Neutrophil (primary cell): ENCODE measurements around the gene SMYD3.

Experiments used
- H3K27ac ChIP-seq: fragments of 200-600 bp; sonication (generic); 2 replicates; pipeline ENCODE4 v1.5.1; 2016; ENCODE audit warnings: mild to moderate bottlenecking, moderate library complexity
- H3K27me3 ChIP-seq: fragments of 200-600 bp; sonication (generic); 2 replicates; pipeline ENCODE4 v1.6.0; 2016; ENCODE audit warnings: mild to moderate bottlenecking
- H3K36me3 ChIP-seq: fragments of 200-600 bp; sonication (generic); 2 replicates; pipeline ENCODE4 v1.5.1; 2017
- H3K4me1 ChIP-seq, 2 experiments: fragments of 200-600 bp in 1 of 2; sonication (generic) in 1 of 2; 1 replicate in 1 of 2; 2 replicates in 1 of 2; pipeline versions ENCODE4 v1.5.1 to v1.6.1; 2013 to 2016; ENCODE audit warnings: low read depth in 1 of 2, low read length in 1 of 2, mild to moderate bottlenecking in 1 of 2, moderate library complexity in 1 of 2; ENCODE audit not compliant: control insufficient read depth in 1 of 2, insufficient read depth in 1 of 2
- H3K4me3 ChIP-seq, 2 experiments: fragments of 200-600 bp in 1 of 2; sonication (generic) in 1 of 2; 1 replicate in 1 of 2; 2 replicates in 1 of 2; pipeline ENCODE4 v1.5.1; 2013 to 2016; ENCODE audit warnings: low read depth in 1 of 2, low read length in 1 of 2, mild to moderate bottlenecking in 1 of 2, moderate library complexity in 1 of 2
- H3K9me3 ChIP-seq: fragments of 200-600 bp; sonication (generic); 2 replicates; pipeline ENCODE4 v1.5.1; 2016
- TF ChIP-seq, protein P1 (sequence below): fragments of 200-600 bp; sonication (generic); IDR thresholded peaks from 2 replicates; pipeline ENCODE4 v1.5.1; 2016; ENCODE audit warnings: antibody characterized with exemption

The SMYD3 gene

DNA sequence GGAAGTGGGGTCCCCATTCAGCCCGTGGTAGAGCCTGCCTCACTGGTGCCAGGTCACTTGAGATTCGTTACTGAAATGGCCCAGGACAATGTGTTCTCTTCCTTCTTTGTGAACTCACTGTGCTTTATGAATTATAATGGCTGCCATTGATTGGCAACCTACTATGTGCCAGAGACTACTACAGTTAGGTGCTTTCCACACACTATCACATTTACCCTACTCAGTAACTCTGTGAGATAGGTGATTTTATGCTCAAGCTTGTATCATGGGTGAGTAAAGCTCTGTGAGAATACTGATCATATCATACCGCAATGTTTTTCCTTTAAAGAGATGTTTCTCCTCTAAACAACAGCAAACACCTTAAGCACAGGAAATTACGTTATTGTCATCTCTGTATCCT, 225.9 kb downstream of the SMYD3 start:
- H3K4me1 ChIP-seq, result no peaks in the 10 kb centered on the region
- no peaks in the 10 kb centered on the region for H3K36me3 ChIP-seq
- H3K9me3 ChIP-seq, result no peaks in the 10 kb centered on the region
- no peak overlapping the region for H3K4me3 ChIP-seq
- TF ChIP-seq, protein P1, sequence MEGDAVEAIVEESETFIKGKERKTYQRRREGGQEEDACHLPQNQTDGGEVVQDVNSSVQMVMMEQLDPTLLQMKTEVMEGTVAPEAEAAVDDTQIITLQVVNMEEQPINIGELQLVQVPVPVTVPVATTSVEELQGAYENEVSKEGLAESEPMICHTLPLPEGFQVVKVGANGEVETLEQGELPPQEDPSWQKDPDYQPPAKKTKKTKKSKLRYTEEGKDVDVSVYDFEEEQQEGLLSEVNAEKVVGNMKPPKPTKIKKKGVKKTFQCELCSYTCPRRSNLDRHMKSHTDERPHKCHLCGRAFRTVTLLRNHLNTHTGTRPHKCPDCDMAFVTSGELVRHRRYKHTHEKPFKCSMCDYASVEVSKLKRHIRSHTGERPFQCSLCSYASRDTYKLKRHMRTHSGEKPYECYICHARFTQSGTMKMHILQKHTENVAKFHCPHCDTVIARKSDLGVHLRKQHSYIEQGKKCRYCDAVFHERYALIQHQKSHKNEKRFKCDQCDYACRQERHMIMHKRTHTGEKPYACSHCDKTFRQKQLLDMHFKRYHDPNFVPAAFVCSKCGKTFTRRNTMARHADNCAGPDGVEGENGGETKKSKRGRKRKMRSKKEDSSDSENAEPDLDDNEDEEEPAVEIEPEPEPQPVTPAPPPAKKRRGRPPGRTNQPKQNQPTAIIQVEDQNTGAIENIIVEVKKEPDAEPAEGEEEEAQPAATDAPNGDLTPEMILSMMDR, result no peak
- no peaks in the 10 kb centered on the region for H3K27me3 ChIP-seq
- H3K27ac ChIP-seq, result no peak overlapping the region

DNA sequence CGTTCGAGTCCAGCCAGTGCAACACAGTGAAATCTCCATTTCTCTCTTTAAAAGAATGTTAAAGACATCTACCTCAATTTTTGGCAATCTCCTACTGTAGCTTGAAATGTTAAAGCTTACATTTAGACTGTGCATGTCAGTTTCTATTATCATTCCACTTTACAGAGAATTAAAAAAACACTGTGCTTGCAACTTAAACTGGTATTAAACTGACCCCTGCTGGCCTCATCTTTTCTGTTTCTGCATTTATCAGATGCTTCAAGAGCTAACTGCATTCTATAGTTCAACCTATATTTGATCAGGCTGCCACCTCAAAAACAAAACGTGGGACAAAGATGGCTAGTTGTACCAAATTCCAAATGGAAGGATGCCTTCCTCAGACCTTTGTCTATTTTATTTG, 226.5 kb downstream of the SMYD3 start:
- Histone ChIP-seq H3K36me3 (no peaks in the 10 kb centered on the region), H3K27ac (no peak overlapping the region), H3K9me3 (no peaks in the 10 kb centered on the region), H3K27me3 (no peaks in the 10 kb centered on the region), H3K4me3 (no peak overlapping the region), H3K4me1 (no peaks in the 10 kb centered on the region)
- TF ChIP-seq, protein P1, result no peak

DNA sequence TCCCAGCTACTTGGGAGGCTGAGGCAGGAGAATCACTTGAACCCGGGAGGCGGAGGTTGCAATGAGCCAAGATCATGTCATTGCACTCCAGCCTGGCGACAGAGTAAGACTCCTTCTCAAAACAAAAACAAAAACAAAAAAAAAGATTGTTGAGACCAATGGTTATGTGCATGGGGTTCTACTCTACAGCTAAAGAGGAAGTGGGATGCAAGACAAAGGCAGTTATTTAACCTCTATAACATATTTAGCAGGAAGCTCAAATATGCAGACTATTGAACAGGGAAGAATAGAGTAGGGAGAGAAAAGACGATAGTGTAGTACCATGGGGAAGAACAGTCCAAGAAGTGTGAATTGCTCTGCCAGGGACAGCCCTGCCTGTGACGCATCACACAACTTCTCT, 227.7 kb downstream of the SMYD3 start:
- TF ChIP-seq, protein P1, result no peak
- Histone ChIP-seq H3K4me3 (no peak overlapping the region), H3K36me3 (no peaks in the 10 kb centered on the region), H3K27ac (no peak overlapping the region), H3K4me1 (no peaks in the 10 kb centered on the region), H3K27me3 (no peaks in the 10 kb centered on the region), H3K9me3 (no peaks in the 10 kb centered on the region)

DNA sequence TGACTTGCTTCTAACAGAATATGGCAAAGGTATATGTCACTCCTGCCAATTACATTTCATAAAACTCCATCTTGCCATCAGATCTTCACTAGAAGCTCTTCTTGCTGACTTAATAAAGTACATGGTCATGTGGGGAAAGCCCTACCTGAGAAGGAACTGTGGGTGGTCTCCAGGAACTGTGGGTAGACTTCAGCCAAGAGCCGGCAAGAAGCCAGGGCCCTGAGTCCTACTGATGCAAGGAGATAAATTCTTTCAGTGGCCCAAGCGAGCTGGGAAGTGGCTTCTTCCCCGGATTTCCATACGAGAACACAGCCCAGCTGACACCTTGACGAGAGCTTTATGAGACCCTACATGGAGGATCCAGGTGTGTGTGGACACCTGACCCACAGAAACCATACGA, 228.7 kb downstream of the SMYD3 start:
- H3K36me3 ChIP-seq, result no peaks in the 10 kb centered on the region
- no peaks in the 10 kb centered on the region for H3K9me3 ChIP-seq
- TF ChIP-seq, protein P1, result no peak

DNA sequence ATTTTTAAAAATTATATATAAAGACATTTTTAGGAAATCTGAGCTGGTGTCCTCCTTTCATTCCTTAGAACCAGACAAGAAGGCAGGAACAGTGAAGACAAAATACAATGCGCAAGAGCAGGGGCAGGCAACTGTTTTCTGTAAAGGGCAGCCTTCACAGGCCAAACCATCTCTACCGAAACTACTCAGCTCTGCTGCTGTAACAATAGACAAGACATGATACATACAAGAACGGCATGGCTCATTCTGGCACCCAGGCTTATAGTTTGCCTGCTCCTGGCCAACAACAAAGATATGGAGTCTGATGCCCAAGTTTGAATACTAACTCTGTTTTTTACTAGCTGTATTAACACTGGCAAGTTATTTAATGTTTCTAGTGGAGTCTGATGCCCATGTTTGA, 232.0 kb downstream of the SMYD3 start:
- no peaks in the 10 kb centered on the region for H3K27me3 ChIP-seq
- H3K36me3 ChIP-seq, result no peaks in the 10 kb centered on the region
- TF ChIP-seq, protein P1, result no peak
- H3K4me1 ChIP-seq, result no peaks in the 10 kb centered on the region
- H3K9me3 ChIP-seq, result no peaks in the 10 kb centered on the region
- no peak overlapping the region for H3K27ac ChIP-seq
- H3K4me3 ChIP-seq, result no peak overlapping the region

More for the DNA sequence above, 228.7 kb downstream of the SMYD3 start:
- Histone ChIP-seq H3K27ac (no peak overlapping the region), H3K4me3 (no peak overlapping the region), H3K4me1 (no peaks in the 10 kb centered on the region), H3K27me3 (no peaks in the 10 kb centered on the region)

DNA sequence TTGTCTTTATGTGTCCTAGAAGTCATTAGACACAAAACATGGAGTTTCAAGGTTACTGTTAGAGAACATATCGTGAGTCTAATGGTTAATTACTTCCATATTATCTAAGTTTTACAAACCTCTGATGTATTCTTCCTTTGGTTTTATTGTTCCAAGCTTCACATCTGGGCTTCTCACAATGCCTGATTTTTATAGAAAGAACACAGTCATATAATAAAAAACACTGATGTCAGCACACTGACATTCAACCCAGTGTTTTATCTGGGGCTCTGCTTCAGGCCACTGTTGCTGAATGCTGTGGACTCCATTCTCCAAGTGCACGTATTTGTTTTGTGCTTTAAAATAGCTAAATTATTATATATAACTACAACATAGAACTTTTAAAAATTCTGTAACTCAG, 232.9 kb downstream of the SMYD3 start:
- Histone ChIP-seq H3K27ac (no peak overlapping the region), H3K9me3 (no peaks in the 10 kb centered on the region), H3K27me3 (no peaks in the 10 kb centered on the region), H3K4me1 (no peaks in the 10 kb centered on the region), H3K36me3 (no peaks in the 10 kb centered on the region), H3K4me3 (no peak overlapping the region)
- TF ChIP-seq, protein P1, result no peak
